ENCODE data around the gene MEIKIN.

GRCh38 chr5:131796793-131797693, 148.4 kb downstream of the MEIKIN start, which contains the start of gene FNIP1:
- TF ChIP-seq CTCF (conservative IDR thresholded peaks at IDR 0.05) (no peak), ZFX (IDR thresholded peaks at IDR 0.05) (peak; percentile 77)
